ENCODE results near the gene RGN. TPM values are rescaled to one million over a fixed set of nuclear protein-coding genes. Genes with fewer than 3 reads are reported as not detected.

The RGN gene
- total RNA-seq, 1 donor from 2014 or later: 3.5 TPM

- H3K9me3 Mint-ChIP-seq: no peaks in the 10 kb centered on the region
- H3K36me3 Mint-ChIP-seq: no peaks in the 10 kb centered on the region
- TF ChIP-seq, protein P1, sequence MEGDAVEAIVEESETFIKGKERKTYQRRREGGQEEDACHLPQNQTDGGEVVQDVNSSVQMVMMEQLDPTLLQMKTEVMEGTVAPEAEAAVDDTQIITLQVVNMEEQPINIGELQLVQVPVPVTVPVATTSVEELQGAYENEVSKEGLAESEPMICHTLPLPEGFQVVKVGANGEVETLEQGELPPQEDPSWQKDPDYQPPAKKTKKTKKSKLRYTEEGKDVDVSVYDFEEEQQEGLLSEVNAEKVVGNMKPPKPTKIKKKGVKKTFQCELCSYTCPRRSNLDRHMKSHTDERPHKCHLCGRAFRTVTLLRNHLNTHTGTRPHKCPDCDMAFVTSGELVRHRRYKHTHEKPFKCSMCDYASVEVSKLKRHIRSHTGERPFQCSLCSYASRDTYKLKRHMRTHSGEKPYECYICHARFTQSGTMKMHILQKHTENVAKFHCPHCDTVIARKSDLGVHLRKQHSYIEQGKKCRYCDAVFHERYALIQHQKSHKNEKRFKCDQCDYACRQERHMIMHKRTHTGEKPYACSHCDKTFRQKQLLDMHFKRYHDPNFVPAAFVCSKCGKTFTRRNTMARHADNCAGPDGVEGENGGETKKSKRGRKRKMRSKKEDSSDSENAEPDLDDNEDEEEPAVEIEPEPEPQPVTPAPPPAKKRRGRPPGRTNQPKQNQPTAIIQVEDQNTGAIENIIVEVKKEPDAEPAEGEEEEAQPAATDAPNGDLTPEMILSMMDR (conservative IDR thresholded peaks at IDR 0.05): no peak
- H3K27ac Mint-ChIP-seq: peak overlapping the region; percentile 21
- H3K4me3 Mint-ChIP-seq: peak overlapping the region; percentile 8
- peaks cover 11% of the 10 kb centered on the region for H3K4me1 Mint-ChIP-seq (ENCODE audit: unreplicated experiment)
- DNase-seq (ENCODE audit: extremely low spot score, unreplicated experiment): no peak
- H3K27me3 Mint-ChIP-seq: no peaks in the 10 kb centered on the region
Observed at GRCh38 chrX:47080915-47081236, 2.6 kb downstream of the RGN start.

- no peak overlapping the region for H3K27ac Mint-ChIP-seq
- no peaks in the 10 kb centered on the region for H3K27me3 Mint-ChIP-seq
- no peaks in the 10 kb centered on the region for H3K9me3 Mint-ChIP-seq
- no peaks in the 10 kb centered on the region for H3K4me1 Mint-ChIP-seq (ENCODE audit: unreplicated experiment)
- no peak overlapping the region for H3K4me3 Mint-ChIP-seq
- no peak for DNase-seq (ENCODE audit: extremely low spot score, unreplicated experiment)
- no peaks in the 10 kb centered on the region for H3K36me3 Mint-ChIP-seq
- TF ChIP-seq, protein P1 (conservative IDR thresholded peaks at IDR 0.05): no peak
Observed at GRCh38 chrX:47091149-47091775, 13.0 kb downstream of the RGN start.

DNA sequence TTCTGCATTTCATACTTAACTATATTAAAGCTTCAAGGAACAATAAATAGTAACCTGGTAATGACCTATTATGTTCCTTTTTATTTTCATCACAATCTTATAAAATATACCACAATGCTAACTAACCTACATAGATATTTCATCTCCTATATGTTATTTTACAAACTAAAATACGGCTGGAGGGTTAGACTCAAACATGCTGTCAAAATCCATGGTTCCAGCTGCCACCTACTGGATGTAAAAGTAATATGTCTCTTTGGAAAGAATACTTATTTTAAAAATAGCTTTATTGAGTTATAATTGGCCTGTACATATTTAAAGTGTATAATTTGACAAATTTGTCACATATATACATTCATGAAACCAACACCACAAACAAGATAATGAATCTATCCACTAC is 15.0 kb downstream of the RGN start:
- Mint-ChIP-seq H3K4me3 (no peak overlapping the region), H3K9me3 (no peaks in the 10 kb centered on the region), H3K27ac (no peak overlapping the region), H3K4me1 (ENCODE audit: unreplicated experiment) (no peaks in the 10 kb centered on the region), H3K36me3 (no peaks in the 10 kb centered on the region), H3K27me3 (no peaks in the 10 kb centered on the region)
- no peak for DNase-seq (ENCODE audit: extremely low spot score, unreplicated experiment)
- TF ChIP-seq, protein P1 (conservative IDR thresholded peaks at IDR 0.05): peak; percentile 76

DNA sequence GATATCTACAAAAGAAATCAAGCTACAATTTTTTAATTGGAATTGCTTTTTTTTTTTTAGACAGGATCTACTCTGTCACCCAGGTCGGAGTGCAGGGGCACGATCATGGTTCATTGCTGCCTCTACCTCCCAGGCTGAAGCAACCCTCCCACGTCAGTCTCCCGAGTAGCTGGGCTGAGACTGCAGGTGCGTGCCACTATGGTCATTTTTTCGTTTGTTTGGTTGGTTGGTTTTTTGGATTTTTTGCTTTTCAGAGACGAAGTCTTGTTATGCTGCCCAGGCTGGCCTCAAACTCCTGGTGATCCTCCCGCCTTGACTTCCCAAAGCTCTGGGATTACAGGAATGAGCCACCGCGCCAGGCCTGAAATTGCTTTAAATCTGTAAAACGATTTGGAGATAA is 15.6 kb downstream of the RGN start:
- no peaks in the 10 kb centered on the region for H3K27me3 Mint-ChIP-seq
- H3K4me3 Mint-ChIP-seq: no peak overlapping the region
- H3K27ac Mint-ChIP-seq: no peak overlapping the region
- DNase-seq (ENCODE audit: extremely low spot score, unreplicated experiment): no peak
- H3K4me1 Mint-ChIP-seq (ENCODE audit: unreplicated experiment): no peaks in the 10 kb centered on the region
- no peaks in the 10 kb centered on the region for H3K9me3 Mint-ChIP-seq
- no peaks in the 10 kb centered on the region for H3K36me3 Mint-ChIP-seq
- TF ChIP-seq, protein P1 (conservative IDR thresholded peaks at IDR 0.05): no peak

- Mint-ChIP-seq H3K36me3 (no peaks in the 10 kb centered on the region), H3K27me3 (no peaks in the 10 kb centered on the region), H3K9me3 (no peaks in the 10 kb centered on the region), H3K4me3 (no peak overlapping the region), H3K4me1 (ENCODE audit: unreplicated experiment) (no peaks in the 10 kb centered on the region), H3K27ac (no peak overlapping the region)
- no peak for DNase-seq (ENCODE audit: extremely low spot score, unreplicated experiment)
- TF ChIP-seq, protein P1 (conservative IDR thresholded peaks at IDR 0.05): no peak
Observed at GRCh38 chrX:47097018-47097417, 18.8 kb downstream of the RGN start.

Data from type B pancreatic cell (in vitro differentiated cells).